GM12892 (cell line): ENCODE data around the gene UGT1A4.

Experiments
- POLR2AphosphoS5 ChIP-seq: IDR thresholded peaks from 2 replicates; pipeline ENCODE4 v1.6.1; 2011; ENCODE audit warnings: low read depth, low read length, control low read depth
- TAF1 ChIP-seq: IDR thresholded peaks from 2 replicates; pipeline ENCODE4 v1.6.1; 2011; ENCODE audit warnings: low read depth, mild to moderate bottlenecking, control low read depth, low read length, borderline replicate concordance

DNA sequence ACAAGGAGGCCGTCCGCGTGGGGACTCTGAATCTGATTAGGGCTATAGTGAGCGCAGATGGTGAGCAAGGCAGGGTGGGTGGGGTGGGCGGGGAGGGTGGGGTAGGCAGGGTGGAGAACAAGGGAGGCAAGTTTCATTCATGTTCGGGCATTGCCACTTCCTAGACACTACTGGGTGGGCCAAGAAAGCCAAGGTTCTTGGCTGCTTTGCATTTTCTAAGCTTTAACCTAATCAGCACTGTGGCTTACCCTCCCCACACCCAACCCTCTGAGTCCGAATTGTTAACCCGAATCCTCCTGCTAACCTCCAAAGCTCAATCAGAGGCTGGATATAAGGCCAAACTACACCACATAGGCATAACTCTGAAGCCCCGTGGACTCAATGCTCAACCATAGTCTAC lies 77.7 kb downstream of the UGT1A4 start:
- TF ChIP-seq POLR2AphosphoS5 (no peak), TAF1 (no peak)
